Endothelial cell of umbilical vein (primary cell): ENCODE data around the gene KCNH8. TPM values are rescaled to one million over a fixed set of nuclear protein-coding genes. Genes with fewer than 3 reads are reported as not detected.

ENCODE experiments used
- BruUV-seq: library from RNA; stranded (reverse); fragments of 400-500 nt; replicated peaks from 2 replicates; lab custom pipeline; 2021; lab: Mats Ljungman, UMichigan
- CTCF ChIA-PET: fragments of 300-600, 350-600 bp; sonication (Branson Sonifier 250); formaldehyde crosslinking; loops from one replicate; lab custom pipeline; 2021; ENCODE audit warnings: antibody characterized with exemption, inconsistent platforms; lab: Charles Lee
- POLR2A ChIA-PET: fragments of 300-600, 350-600 bp; sonication (Branson Sonifier 250); formaldehyde crosslinking; loops from one replicate; lab custom pipeline; 2021; ENCODE audit warnings: antibody characterized with exemption, inconsistent platforms; lab: Charles Lee
- DNase-seq: peaks from one replicate; pipeline ENCODE4 v3.0.0-alpha.2; 2011; ENCODE audit warnings: low read depth, low spot score
- FAIRE-seq: peaks from 2 replicates; lab custom pipeline; 2011; peaks lifted over from hg19 to GRCh38; lab: Jason Lieb, UNC
- H2AFZ ChIP-seq: 2 replicates; pipeline ENCODE4 v1.6.0; 2012; ENCODE audit warnings: low read depth, low read length, control low read depth, inconsistent platforms
- H3K27ac ChIP-seq: 2 replicates; pipeline ENCODE4 v1.5.1; 2011; ENCODE audit warnings: low read depth, mild to moderate bottlenecking, control low read depth, low read length, moderate library complexity; ENCODE audit not compliant: insufficient read depth
- H3K27me3 ChIP-seq, 2 experiments: 2 replicates each; pipeline versions ENCODE4 v1.6.0 to v1.6.1; 2011; ENCODE audit warnings: low read length in 2 of 2, mixed read lengths in 1 of 2; ENCODE audit not compliant: control insufficient read depth in 2 of 2, insufficient read depth in 2 of 2
- H3K36me3 ChIP-seq, 2 experiments: 2 replicates in 1 of 2; 3 replicates in 1 of 2; pipeline ENCODE4 v1.5.1; 2011; ENCODE audit warnings: low read length in 2 of 2, mild to moderate bottlenecking in 1 of 2, moderate library complexity in 1 of 2; ENCODE audit not compliant: control insufficient read depth in 2 of 2, insufficient read depth in 2 of 2; ENCODE audit errors: extremely low read depth in 1 of 2
- H3K4me1 ChIP-seq: 3 replicates; pipeline ENCODE4 v1.5.1; 2011; ENCODE audit warnings: mild to moderate bottlenecking, low read length; ENCODE audit not compliant: control insufficient read depth, insufficient read depth; ENCODE audit errors: extremely low read depth
- H3K4me2 ChIP-seq: 2 replicates; pipeline ENCODE4 v1.6.1; 2011; ENCODE audit warnings: low read length, control low read depth, mixed read lengths; ENCODE audit not compliant: insufficient read depth
- H3K4me3 ChIP-seq, 3 experiments: fragments of 200-600 bp in 1 of 3; sonication (generic), shearing (Covaris generic) in 1 of 3; replicated peaks in 1 of 3; 2 replicates each; pipeline ENCODE4 v1.5.1; 2011 to 2016; ENCODE audit warnings: control low read depth in 3 of 3, low read length in 3 of 3, mild to moderate bottlenecking in 2 of 3, inconsistent platforms in 1 of 3, low read depth in 1 of 3, moderate library complexity in 1 of 3; ENCODE audit not compliant: insufficient read depth in 1 of 3
- H3K79me2 ChIP-seq: 2 replicates; pipeline ENCODE4 v1.6.0; 2012; ENCODE audit warnings: low read length, inconsistent platforms; ENCODE audit not compliant: control insufficient read depth, insufficient read depth
- H3K9ac ChIP-seq: replicated peaks from 2 replicates; pipeline ENCODE3; 2011; ENCODE audit warnings: low read length, control low read depth; ENCODE audit not compliant: insufficient read depth; ENCODE audit errors: extremely low read depth
- H3K9me1 ChIP-seq: replicated peaks from 3 replicates; pipeline ENCODE4 v1.6.0; 2011; ENCODE audit warnings: mild to moderate bottlenecking, low read length; ENCODE audit not compliant: control insufficient read depth, insufficient read depth; ENCODE audit errors: extremely low read depth
- H3K9me3 ChIP-seq: replicated peaks from 2 replicates; pipeline ENCODE4 v1.5.1; 2012; ENCODE audit warnings: low read length, inconsistent platforms; ENCODE audit not compliant: control insufficient read depth, insufficient read depth
- H4K20me1 ChIP-seq: replicated peaks from 2 replicates; pipeline ENCODE3; 2011; ENCODE audit warnings: mild to moderate bottlenecking, low read length; ENCODE audit not compliant: control insufficient read depth, insufficient read depth; ENCODE audit errors: extremely low read depth
- EZH2 ChIP-seq: IDR thresholded peaks from 2 replicates; pipeline ENCODE4 v1.6.1; 2012; ENCODE audit warnings: borderline replicate concordance, low read depth, mild to moderate bottlenecking, moderate library complexity, low read length, inconsistent platforms; ENCODE audit not compliant: severe bottlenecking
- FOS ChIP-seq: IDR thresholded peaks from 2 replicates; pipeline ENCODE4 v1.6.1; 2011; ENCODE audit warnings: mild to moderate bottlenecking, low read length, moderate library complexity, borderline replicate concordance; ENCODE audit not compliant: insufficient read depth
- GATA2 ChIP-seq: IDR thresholded peaks from 2 replicates; pipeline ENCODE4 v1.7.0; 2011; ENCODE audit warnings: low read depth, mild to moderate bottlenecking, moderate library complexity, mixed read lengths, low read length; ENCODE audit not compliant: insufficient read length, insufficient read depth
- JUN ChIP-seq: IDR thresholded peaks from 2 replicates; pipeline ENCODE4 v1.6.1; 2011; ENCODE audit warnings: borderline replicate concordance, low read depth; ENCODE audit not compliant: insufficient read length, insufficient read depth
- MYC ChIP-seq: IDR thresholded peaks from one replicate; pipeline ENCODE4 v1.6.1; 2011; ENCODE audit warnings: mild to moderate bottlenecking, low read depth, low read length
- POLR2A ChIP-seq: IDR thresholded peaks from 2 replicates; pipeline ENCODE4 v1.6.1; 2012; ENCODE audit warnings: low read depth, mild to moderate bottlenecking, control low read depth, low read length
- POLR2AphosphoS5 ChIP-seq: IDR thresholded peaks from 2 replicates; pipeline ENCODE4 v1.6.1; 2012; ENCODE audit warnings: low read depth, mild to moderate bottlenecking, control low read depth, low read length, moderate library complexity; ENCODE audit not compliant: insufficient read depth
- dilution Hi-C: fragments of 300-500 bp; cut with MboI; formaldehyde crosslinking; loops from one replicate; pipeline ENCODE4 v1.15.0; 2019; ENCODE audit warnings: low sequenced_read_pairs; ENCODE audit not compliant: extremely low pct_ligation_motif_present
- intact Hi-C: fragments of 100-400 bp; cut with micrococcal nuclease; formaldehyde crosslinking; loops from one replicate; pipeline ENCODE4 v1.10.0; 2022
- polyA plus RNA-seq, 4 experiments: library from polyadenylated mRNA; depleted of rRNA in 3 of 4; stranded (reverse) in 3 of 4; unstranded in 1 of 4; fragments of >200 nt; gene quantifications; 2 replicates each; pipeline versions ENCODE4 v1.2.1 to v1.2.3, GENCODE V29; 2011 to 2012; ENCODE audit warnings: missing spikeins in 1 of 4
- total RNA-seq: library from RNA; stranded (reverse); gene quantifications from 2 replicates; pipeline ENCODE4 v1.2.3, GENCODE V29; 2021
- TF ChIP-seq, protein P1 (sequence below): IDR thresholded peaks from 2 replicates; pipeline ENCODE4 v1.6.1; 2011; ENCODE audit not compliant: insufficient read depth, insufficient read length
- TF ChIP-seq, protein P2 (sequence below), 2 donors: IDR thresholded peaks; 1 replicate in 1 of 2; 2 replicates in 1 of 2; pipeline ENCODE4 v1.5.1; 2011; ENCODE audit warnings: low read length in 2 of 2, mild to moderate bottlenecking in 2 of 2, moderate library complexity in 2 of 2, control low read depth in 1 of 2, inconsistent platforms in 1 of 2, low read depth in 1 of 2; ENCODE audit not compliant: insufficient read depth in 1 of 2; ENCODE audit errors: extremely low read depth in 1 of 2

KCNH8 gene
- total and polyA plus RNA-seq, 2 donors (not counting 3 experiments of a cell fraction or from before 2014, with no cell fraction given) = not detected

GRCh38 chr3:19220311-19220710 lies 72.0 kb downstream of the KCNH8 start:
- Histone ChIP-seq H3K9me3 (peaks cover 2% of the 10 kb centered on the region), H3K4me1 (no peaks in the 10 kb centered on the region), H3K27me3 (no peaks in the 10 kb centered on the region), H3K36me3 (no peaks in the 10 kb centered on the region), H3K9ac (no peak overlapping the region), H3K4me2 (no peak overlapping the region), H3K27ac (no peak overlapping the region), H3K4me3 (no peak overlapping the region), H2AFZ (no peak overlapping the region), H3K79me2 (no peaks in the 10 kb centered on the region), H3K9me1 (no peaks in the 10 kb centered on the region), H4K20me1 (no peaks in the 10 kb centered on the region)
- TF ChIP-seq POLR2AphosphoS5 (no peak), MYC (no peak), EZH2 (no peak)
- TF ChIP-seq, protein P1, sequence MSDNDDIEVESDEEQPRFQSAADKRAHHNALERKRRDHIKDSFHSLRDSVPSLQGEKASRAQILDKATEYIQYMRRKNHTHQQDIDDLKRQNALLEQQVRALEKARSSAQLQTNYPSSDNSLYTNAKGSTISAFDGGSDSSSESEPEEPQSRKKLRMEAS = no peak
- TF ChIP-seq, protein P2, sequence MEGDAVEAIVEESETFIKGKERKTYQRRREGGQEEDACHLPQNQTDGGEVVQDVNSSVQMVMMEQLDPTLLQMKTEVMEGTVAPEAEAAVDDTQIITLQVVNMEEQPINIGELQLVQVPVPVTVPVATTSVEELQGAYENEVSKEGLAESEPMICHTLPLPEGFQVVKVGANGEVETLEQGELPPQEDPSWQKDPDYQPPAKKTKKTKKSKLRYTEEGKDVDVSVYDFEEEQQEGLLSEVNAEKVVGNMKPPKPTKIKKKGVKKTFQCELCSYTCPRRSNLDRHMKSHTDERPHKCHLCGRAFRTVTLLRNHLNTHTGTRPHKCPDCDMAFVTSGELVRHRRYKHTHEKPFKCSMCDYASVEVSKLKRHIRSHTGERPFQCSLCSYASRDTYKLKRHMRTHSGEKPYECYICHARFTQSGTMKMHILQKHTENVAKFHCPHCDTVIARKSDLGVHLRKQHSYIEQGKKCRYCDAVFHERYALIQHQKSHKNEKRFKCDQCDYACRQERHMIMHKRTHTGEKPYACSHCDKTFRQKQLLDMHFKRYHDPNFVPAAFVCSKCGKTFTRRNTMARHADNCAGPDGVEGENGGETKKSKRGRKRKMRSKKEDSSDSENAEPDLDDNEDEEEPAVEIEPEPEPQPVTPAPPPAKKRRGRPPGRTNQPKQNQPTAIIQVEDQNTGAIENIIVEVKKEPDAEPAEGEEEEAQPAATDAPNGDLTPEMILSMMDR (IDR thresholded peaks at IDR 0.05; ENCODE audit: extremely low read depth in 1 of 2, insufficient read depth in 1 of 2, low read depth in 1 of 2, low read length in 2 of 2) = no peak
- DNase-seq (no peak), FAIRE-seq (no peak)
- no TSS peak for BruUV-seq
- POLR2A ChIA-PET = no interaction called here
- CTCF ChIA-PET = interaction anchor here (1.0 kb wide), 1 partner anchor 18 kb away, joined by 3 read pairs; no protein-coding TSS in a partner anchor
- dilution Hi-C loops (no loop called here), intact Hi-C loops (no loop called here)

DNA sequence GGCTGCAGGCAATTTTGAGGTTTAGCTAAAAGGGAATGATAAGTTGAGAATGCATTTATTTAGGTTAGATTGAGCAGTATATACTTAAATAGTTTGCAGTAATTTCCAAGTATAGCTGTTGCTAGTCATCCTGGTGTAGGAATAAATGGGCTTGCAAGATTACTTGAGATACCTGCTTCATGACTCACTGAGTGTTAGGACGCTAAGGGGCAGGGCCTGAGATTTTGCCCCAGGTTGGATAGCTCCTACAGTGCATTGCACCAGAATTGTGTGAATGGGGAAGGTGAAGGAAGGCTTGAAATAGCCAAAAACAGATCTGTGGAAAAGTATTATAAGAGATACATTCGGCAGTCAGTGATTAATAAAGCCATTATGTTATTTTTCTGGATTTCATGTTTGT lies 72.8 kb downstream of the KCNH8 start:
- ChIA-PET CTCF (no interaction called here), POLR2A (no interaction called here)
- intact Hi-C loops (no loop called here), dilution Hi-C loops (no loop called here)
- Histone ChIP-seq H3K27me3 (no peaks in the 10 kb centered on the region), H3K9me1 (no peaks in the 10 kb centered on the region), H3K79me2 (no peaks in the 10 kb centered on the region), H3K36me3 (no peaks in the 10 kb centered on the region), H3K9ac (no peak overlapping the region), H3K9me3 (peaks cover 2% of the 10 kb centered on the region), H4K20me1 (no peaks in the 10 kb centered on the region), H3K4me2 (no peak overlapping the region), H3K4me3 (no peak overlapping the region), H2AFZ (no peak overlapping the region), H3K27ac (no peak overlapping the region), H3K4me1 (no peaks in the 10 kb centered on the region)
- no peak for FAIRE-seq
- BruUV-seq = no TSS peak
- TF ChIP-seq POLR2AphosphoS5 = no peak
- no peak for TF ChIP-seq MYC
- TF ChIP-seq, protein P1 = no peak
- TF ChIP-seq POLR2A = no peak
- no peak for TF ChIP-seq FOS
- no peak for TF ChIP-seq EZH2
- TF ChIP-seq, protein P2 (IDR thresholded peaks at IDR 0.05; ENCODE audit: extremely low read depth in 1 of 2, insufficient read depth in 1 of 2, low read depth in 1 of 2, low read length in 2 of 2) = no peak
- no peak for TF ChIP-seq JUN
- TF ChIP-seq GATA2 = no peak
- DNase-seq = no peak
